ENCODE results near the gene MED26.
A peak's percentile ranks its signal among the peaks of the same experiment; 100 is the strongest.

The MED26 gene

GRCh38 chr19:16588824-16589577 lies 39.0 kb downstream of the MED26 start:
- no peak for DNase-seq (ENCODE audit: low read depth)

GRCh38 chr19:16587833-16588823 lies 39.9 kb downstream of the MED26 start:
- DNase-seq (ENCODE audit: low read depth), result no peak

GRCh38 chr19:16586991-16587832 lies 40.8 kb downstream of the MED26 start:
- DNase-seq (ENCODE audit: low read depth), result no peak

- no peak for DNase-seq (ENCODE audit: low read depth)
These were observed 41.5 kb downstream of the MED26 start for GRCh38 chr19:16586477-16586871.

GRCh38 chr19:16585808-16586476 lies 42.1 kb downstream of the MED26 start:
- DNase-seq (ENCODE audit: low read depth), result no peak

GRCh38 chr19:16585094-16585801 lies 42.8 kb downstream of the MED26 start:
- DNase-seq (ENCODE audit: low read depth), result no peak

GRCh38 chr19:16584248-16585093 lies 43.5 kb downstream of the MED26 start:
- peak; percentile 42 for DNase-seq (ENCODE audit: low read depth)

GRCh38 chr19:16582486-16583261 lies 45.3 kb downstream of the MED26 start:
- no peak for DNase-seq (ENCODE audit: low read depth)

- no peak for DNase-seq (ENCODE audit: low read depth)
These were observed 46.0 kb downstream of the MED26 start for GRCh38 chr19:16581971-16582343.

GRCh38 chr19:16581145-16581970 lies 46.6 kb downstream of the MED26 start:
- DNase-seq (ENCODE audit: low read depth), result no peak

- no peak for DNase-seq (ENCODE audit: low read depth)
These were observed 48.6 kb downstream of the MED26 start for GRCh38 chr19:16579381-16579780.

- no peak for DNase-seq (ENCODE audit: low read depth)
These were observed 50.4 kb downstream of the MED26 start for GRCh38 chr19:16577531-16577985.

GRCh38 chr19:16576690-16577530 lies 51.1 kb downstream of the MED26 start:
- DNase-seq (ENCODE audit: low read depth), result no peak

- DNase-seq (ENCODE audit: low read depth), result no peak
These were observed 51.9 kb downstream of the MED26 start for GRCh38 chr19:16575861-16576689.

GRCh38 chr19:16575282-16575681 lies 52.7 kb downstream of the MED26 start:
- DNase-seq (ENCODE audit: low read depth), result no peak

- no peak for DNase-seq (ENCODE audit: low read depth)
These were observed 54.1 kb downstream of the MED26 start for GRCh38 chr19:16573925-16574324.

Data from GM04503 (cell line).